OCI-LY7 (cell line): ENCODE data around the gene PSMA6. TPM values are rescaled to one million over a fixed set of nuclear protein-coding genes. Genes with fewer than 3 reads are reported as not detected.

ENCODE experiments used
- BruUV-seq: library from RNA; stranded (reverse); fragments of 400-500 nt; replicated peaks from 2 replicates; lab custom pipeline; 2021; lab: Mats Ljungman, UMichigan
- CTCF ChIA-PET: fragments of 300-600 bp; sonication (Branson Sonifier 250); formaldehyde crosslinking; loops from one replicate; lab custom pipeline; 2022; ENCODE audit warnings: antibody characterized with exemption; ENCODE audit not compliant: unreplicated experiment; lab: Charles Lee
- POLR2A ChIA-PET: fragments of 300-600 bp; sonication (Branson Sonifier 250); formaldehyde crosslinking; loops from one replicate; lab custom pipeline; 2022; ENCODE audit warnings: antibody characterized with exemption; lab: Charles Lee
- DNase-seq: peaks from one replicate; pipeline ENCODE4 v3.0.0-alpha.2; 2015; ENCODE audit warnings: low spot score
- H2AFZ ChIP-seq: fragments of 200-600 bp; sonication (generic), shearing (Covaris generic); 2 replicates; pipeline ENCODE4 v1.6.1; 2014; ENCODE audit warnings: mild to moderate bottlenecking, antibody characterized with exemption, low read length, moderate library complexity
- H3K27ac ChIP-seq: fragments of 200-600 bp; sonication (generic); 2 replicates; pipeline ENCODE4 v1.5.1; 2014; ENCODE audit warnings: mixed run types, low read depth, mild to moderate bottlenecking, moderate library complexity, low read length, inconsistent platforms; ENCODE audit not compliant: poor library complexity, severe bottlenecking
- H3K36me3 ChIP-seq: fragments of 200-600 bp; sonication (generic); 2 replicates; pipeline ENCODE4 v1.6.1; 2014; ENCODE audit warnings: mild to moderate bottlenecking, antibody characterized with exemption, low read length, moderate library complexity, mixed read lengths; ENCODE audit not compliant: insufficient read depth
- H3K4me1 ChIP-seq: fragments of 200-600 bp; sonication (generic); 2 replicates; pipeline ENCODE4 v1.5.1; 2014; ENCODE audit warnings: mild to moderate bottlenecking, low read length; ENCODE audit not compliant: insufficient read depth, poor library complexity, severe bottlenecking
- H3K4me2 ChIP-seq: fragments of 200-600 bp; sonication (generic); 2 replicates; pipeline ENCODE4 v1.6.1; 2014; ENCODE audit warnings: mild to moderate bottlenecking, low read length
- H3K4me3 ChIP-seq: fragments of 200-600 bp; sonication (generic); 2 replicates; pipeline ENCODE4 v1.5.1; 2014; ENCODE audit warnings: mild to moderate bottlenecking, low read depth, low read length; ENCODE audit not compliant: poor library complexity, severe bottlenecking
- H3K79me2 ChIP-seq: fragments of 200-600 bp; sonication (generic); 2 replicates; pipeline ENCODE4 v1.6.1; 2016; ENCODE audit warnings: low read depth, mild to moderate bottlenecking, low read length, moderate library complexity, mixed read lengths; ENCODE audit not compliant: insufficient read depth
- H3K9me2 ChIP-seq: fragments of 200-600 bp; sonication (generic); 2 replicates; pipeline ENCODE4 v1.6.1; 2016; ENCODE audit warnings: mild to moderate bottlenecking, low read length, mixed read lengths; ENCODE audit not compliant: insufficient read depth
- H3K9me3 ChIP-seq: fragments of 200-600 bp; sonication (generic); 2 replicates; pipeline ENCODE4 v1.6.1; 2014; ENCODE audit warnings: mild to moderate bottlenecking, mixed run types, low read length, mixed read lengths
- H4K20me1 ChIP-seq: fragments of 200-600 bp; sonication (generic); 2 replicates; pipeline ENCODE4 v1.6.1; 2014; ENCODE audit warnings: mild to moderate bottlenecking, antibody characterized with exemption, low read length, moderate library complexity, mixed read lengths; ENCODE audit not compliant: insufficient read depth
- EZH2phosphoT487 ChIP-seq: fragments of 200-600 bp; sonication (generic); IDR thresholded peaks from 2 replicates; pipeline ENCODE4 v1.6.1; 2018; ENCODE audit warnings: low read depth, borderline replicate concordance, mild to moderate bottlenecking, mixed run types, antibody characterized with exemption, low read length, moderate library complexity, mixed read lengths
- intact Hi-C: fragments of 100-400 bp; cut with micrococcal nuclease; formaldehyde crosslinking; loops from one replicate; pipeline ENCODE4 v1.10.0; 2022; ENCODE audit not compliant: unreplicated experiment
- total RNA-seq, 2 experiments: library from RNA; depleted of rRNA in 1 of 2; stranded (reverse); fragments of >200 nt in 1 of 2; shearing (Covaris generic) in 1 of 2; gene quantifications; 2 replicates each; pipeline ENCODE4 v1.2.3, GENCODE V29; 2014 to 2022
- TF ChIP-seq, protein P1 (sequence below): fragments of 200-600 bp; sonication (generic); conservative IDR thresholded peaks from 2 replicates; pipeline ENCODE4 v1.5.1; 2014; ENCODE audit warnings: mild to moderate bottlenecking, antibody characterized with exemption, low read length, moderate library complexity, mixed read lengths

The PSMA6 gene
- total RNA-seq, 2 experiments from 2014 or later: 216 to 267 TPM

DNA sequence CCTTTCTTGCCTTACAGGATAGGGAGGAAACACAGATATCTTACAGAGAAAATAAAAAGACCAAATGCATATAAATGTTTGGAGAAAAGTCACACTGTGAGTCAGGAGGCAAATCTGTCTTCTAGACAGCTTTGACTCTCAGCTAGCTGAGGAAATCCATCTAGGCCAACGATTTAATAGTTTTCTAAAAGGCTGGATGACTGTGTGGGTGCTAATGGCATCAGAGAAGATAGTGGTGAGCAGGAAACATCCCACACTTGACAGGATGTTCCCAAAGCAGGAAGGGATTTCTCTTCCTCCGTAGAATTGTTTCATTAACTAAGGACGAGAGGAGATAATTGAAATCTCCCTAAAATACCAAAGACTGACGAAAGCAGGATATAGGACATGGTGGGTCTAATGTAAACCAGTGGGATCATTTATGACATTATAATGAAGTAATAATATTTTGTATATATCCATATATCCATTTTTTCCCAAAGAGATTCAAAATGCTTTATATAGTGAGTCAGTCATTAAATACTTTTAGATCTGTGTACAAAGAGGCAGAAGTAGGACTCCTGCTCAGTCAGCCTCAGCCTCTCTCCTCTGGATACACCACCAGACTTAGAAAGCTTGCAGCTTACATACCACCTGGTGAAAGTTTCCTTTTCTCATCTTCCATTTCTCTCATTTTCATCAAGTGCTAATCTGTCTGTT, 44.3 kb upstream of the PSMA6 start:
- Histone ChIP-seq H3K27ac (no peak overlapping the region), H2AFZ (no peak overlapping the region), H3K4me2 (no peak overlapping the region), H3K4me3 (no peak overlapping the region), H3K4me1 (no peaks in the 10 kb centered on the region), H3K9me3 (no peaks in the 10 kb centered on the region), H3K36me3 (0 out of 2 replicates have a peak, but pooled peaks cover 4% of the 10 kb centered on the region), H3K79me2 (no peaks in the 10 kb centered on the region), H3K9me2 (no peaks in the 10 kb centered on the region), H4K20me1 (no peaks in the 10 kb centered on the region)
- DNase-seq: no peak
- ChIA-PET POLR2A (no interaction called here), CTCF (no interaction called here)
- intact Hi-C loops: no loop called here
- TF ChIP-seq, protein P1, sequence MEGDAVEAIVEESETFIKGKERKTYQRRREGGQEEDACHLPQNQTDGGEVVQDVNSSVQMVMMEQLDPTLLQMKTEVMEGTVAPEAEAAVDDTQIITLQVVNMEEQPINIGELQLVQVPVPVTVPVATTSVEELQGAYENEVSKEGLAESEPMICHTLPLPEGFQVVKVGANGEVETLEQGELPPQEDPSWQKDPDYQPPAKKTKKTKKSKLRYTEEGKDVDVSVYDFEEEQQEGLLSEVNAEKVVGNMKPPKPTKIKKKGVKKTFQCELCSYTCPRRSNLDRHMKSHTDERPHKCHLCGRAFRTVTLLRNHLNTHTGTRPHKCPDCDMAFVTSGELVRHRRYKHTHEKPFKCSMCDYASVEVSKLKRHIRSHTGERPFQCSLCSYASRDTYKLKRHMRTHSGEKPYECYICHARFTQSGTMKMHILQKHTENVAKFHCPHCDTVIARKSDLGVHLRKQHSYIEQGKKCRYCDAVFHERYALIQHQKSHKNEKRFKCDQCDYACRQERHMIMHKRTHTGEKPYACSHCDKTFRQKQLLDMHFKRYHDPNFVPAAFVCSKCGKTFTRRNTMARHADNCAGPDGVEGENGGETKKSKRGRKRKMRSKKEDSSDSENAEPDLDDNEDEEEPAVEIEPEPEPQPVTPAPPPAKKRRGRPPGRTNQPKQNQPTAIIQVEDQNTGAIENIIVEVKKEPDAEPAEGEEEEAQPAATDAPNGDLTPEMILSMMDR: no peak
- TF ChIP-seq EZH2phosphoT487: no peak
- BruUV-seq: no TSS peak

GRCh38 chr14:35248476-35248788, 43.8 kb upstream of the PSMA6 start:
- DNase-seq: no peak
- no peaks in the 10 kb centered on the region for H3K9me3 ChIP-seq
- no peak overlapping the region for H2AFZ ChIP-seq
- no peak for TF ChIP-seq EZH2phosphoT487
- TF ChIP-seq, protein P1: no peak
- H3K4me1 ChIP-seq: no peaks in the 10 kb centered on the region
- H3K79me2 ChIP-seq: no peaks in the 10 kb centered on the region
- no peaks in the 10 kb centered on the region for H4K20me1 ChIP-seq
- ChIA-PET POLR2A (no interaction called here), CTCF (no interaction called here)
- H3K36me3 ChIP-seq: 0 out of 2 replicates have a peak, but pooled peaks cover 4% of the 10 kb centered on the region
- H3K9me2 ChIP-seq: no peaks in the 10 kb centered on the region
- H3K4me2 ChIP-seq: no peak overlapping the region
- no peak overlapping the region for H3K4me3 ChIP-seq
- intact Hi-C loops: no loop called here
- BruUV-seq: no TSS peak
- H3K27ac ChIP-seq: no peak overlapping the region

DNA sequence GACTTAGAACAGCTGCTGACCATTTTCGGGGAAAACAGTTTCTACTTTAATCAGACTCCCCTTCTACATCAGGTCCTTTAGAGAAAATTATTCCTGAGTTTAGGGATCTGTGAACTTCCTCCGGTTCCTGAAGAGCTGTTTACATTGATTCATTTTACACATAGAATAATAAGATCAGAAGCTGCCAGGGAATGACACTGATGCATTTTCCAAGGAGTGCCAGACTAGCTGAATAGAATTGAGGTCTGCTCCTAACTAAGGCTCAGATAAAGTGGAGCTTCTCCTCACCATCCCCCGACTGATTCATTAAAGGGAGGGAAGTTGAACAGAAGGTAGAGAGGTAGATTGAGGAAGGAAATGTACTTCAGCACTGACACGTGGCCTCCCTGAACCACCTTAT, 41.9 kb upstream of the PSMA6 start:
- TF ChIP-seq, protein P1: no peak
- no peak for TF ChIP-seq EZH2phosphoT487
- Histone ChIP-seq H3K9me3 (no peaks in the 10 kb centered on the region), H3K36me3 (0 out of 2 replicates have a peak, but pooled peaks cover 4% of the 10 kb centered on the region), H4K20me1 (no peaks in the 10 kb centered on the region), H3K27ac (no peak overlapping the region), H3K9me2 (no peaks in the 10 kb centered on the region), H3K4me2 (no peak overlapping the region), H3K4me3 (no peak overlapping the region), H2AFZ (no peak overlapping the region), H3K79me2 (no peaks in the 10 kb centered on the region), H3K4me1 (no peaks in the 10 kb centered on the region)
- no TSS peak for BruUV-seq
- ChIA-PET POLR2A (interaction anchor here (0.6 to 0.8 kb wide), 2 partner anchors 12 to 173 kb away, joined by 3 to 4 read pairs; no protein-coding TSS in a partner anchor), CTCF (no interaction called here)
- intact Hi-C loops: no loop called here
- DNase-seq: no peak
